NT2/D1 (cell line): ENCODE data around the gene RPP21.

Experiments
- DNase-seq: peaks from one replicate; pipeline ENCODE4 v3.0.0-alpha.2; 2011; ENCODE audit warnings: low read depth, low spot score
- H3K27me3 ChIP-seq: 2 replicates; pipeline ENCODE4 v1.6.0; 2011; ENCODE audit warnings: mild to moderate bottlenecking; ENCODE audit not compliant: insufficient read length, insufficient read depth
- H3K36me3 ChIP-seq: 2 replicates; pipeline ENCODE4 v1.6.1; 2011; ENCODE audit warnings: mild to moderate bottlenecking, low read length, mixed read lengths; ENCODE audit not compliant: insufficient read depth, insufficient read length
- H3K4me1 ChIP-seq: 2 replicates; pipeline ENCODE4 v1.5.1; 2011; ENCODE audit not compliant: insufficient read depth, insufficient read length
- H3K4me3 ChIP-seq: 2 replicates; pipeline ENCODE4 v1.5.1; 2011; ENCODE audit warnings: low read depth; ENCODE audit not compliant: insufficient read length
- H3K9ac ChIP-seq: 2 replicates; pipeline ENCODE4 v1.6.0; 2011; ENCODE audit warnings: low read depth; ENCODE audit not compliant: insufficient read length
- H3K9me3 ChIP-seq: 2 replicates; pipeline ENCODE4 v1.5.1; 2011; ENCODE audit warnings: mild to moderate bottlenecking, low read length; ENCODE audit not compliant: insufficient read depth
- SUZ12 ChIP-seq: IDR thresholded peaks from 2 replicates; pipeline ENCODE4 v1.6.1; 2011; ENCODE audit not compliant: insufficient read length, insufficient read depth; ENCODE audit errors: extremely low read depth
- YY1 ChIP-seq: IDR thresholded peaks from 2 replicates; pipeline ENCODE4 v1.6.1; 2011; ENCODE audit not compliant: insufficient read length, insufficient read depth
- ZNF274 ChIP-seq: IDR thresholded peaks from 2 replicates; pipeline ENCODE4 v1.6.1; 2011; ENCODE audit warnings: mild to moderate bottlenecking, low read depth, low read length

The RPP21 gene

GRCh38 chr6:30325150-30325872, 19.6 kb upstream of the RPP21 start:
- Histone ChIP-seq H3K27me3 (no peaks in the 10 kb centered on the region), H3K4me3 (peak overlapping the region; percentile 86), H3K9ac (peak overlapping the region; percentile 95), H3K9me3 (no peaks in the 10 kb centered on the region), H3K4me1 (peaks cover 2% of the 10 kb centered on the region), H3K36me3 (peaks cover 25% of the 10 kb centered on the region)
- DNase-seq, result no peak
- TF ChIP-seq SUZ12 (no peak), YY1 (no peak), ZNF274 (no peak)

GRCh38 chr6:30325873-30326525, 19.0 kb upstream of the RPP21 start:
- TF ChIP-seq ZNF274 (no peak), SUZ12 (no peak), YY1 (no peak)
- DNase-seq, result peak; percentile 51
- no peaks in the 10 kb centered on the region for H3K9me3 ChIP-seq
- peaks cover 2% of the 10 kb centered on the region for H3K4me1 ChIP-seq
- peaks cover 30% of the 10 kb centered on the region for H3K36me3 ChIP-seq
- H3K4me3 ChIP-seq, result peak overlapping the region; percentile 86
- H3K9ac ChIP-seq, result peak overlapping the region; percentile 95
- H3K27me3 ChIP-seq, result no peaks in the 10 kb centered on the region

GRCh38 chr6:30326526-30327231, 18.3 kb upstream of the RPP21 start, which contains the start of gene TRIM39:
Gene TRIM39 (plus strand): TSS chr6:30326927. CDS start chr6:30329318, 2,391 bp downstream.
- peak; percentile 46 for DNase-seq
- Histone ChIP-seq H3K27me3 (no peaks in the 10 kb centered on the region), H3K9ac (peak within 1 kb of the TSS; percentile 95), H3K9me3 (no peaks in the 10 kb centered on the region), H3K4me3 (peak within 1 kb of the TSS; percentile 86), H3K36me3 (peaks cover 34% of the 10 kb centered on the region), H3K4me1 (peaks cover 2% of the 10 kb centered on the region)
- TF ChIP-seq ZNF274 (no peak), SUZ12 (no peak), YY1 (no peak)

- peaks cover 34% of the 10 kb centered on the region for H3K36me3 ChIP-seq
- H3K9me3 ChIP-seq, result no peaks in the 10 kb centered on the region
- H3K4me1 ChIP-seq, result peaks cover 2% of the 10 kb centered on the region
- DNase-seq, result no peak
- H3K4me3 ChIP-seq, result peak overlapping the region; percentile 86
- TF ChIP-seq ZNF274, result no peak
- no peak for TF ChIP-seq YY1
- no peak for TF ChIP-seq SUZ12
- peak overlapping the region; percentile 95 for H3K9ac ChIP-seq
- H3K27me3 ChIP-seq, result no peaks in the 10 kb centered on the region
Measured at GRCh38 chr6:30327232-30327746, 17.7 kb upstream of the RPP21 start.

- DNase-seq, result no peak
- no peaks in the 10 kb centered on the region for H3K9me3 ChIP-seq
Measured at GRCh38 chr6:30328397-30328796, 16.6 kb upstream of the RPP21 start.

GRCh38 chr6:30329331-30329730, 15.6 kb upstream of the RPP21 start:
- DNase-seq, result no peak
- peaks cover 35% of the 10 kb centered on the region for H3K36me3 ChIP-seq

More at GRCh38 chr6:30328397-30328796, 16.6 kb upstream of the RPP21 start:
- Histone ChIP-seq H3K4me1 (peaks cover 2% of the 10 kb centered on the region), H3K9ac (no peak overlapping the region), H3K27me3 (no peaks in the 10 kb centered on the region), H3K36me3 (peaks cover 31% of the 10 kb centered on the region), H3K4me3 (no peak overlapping the region)
- TF ChIP-seq ZNF274 (no peak), YY1 (no peak), SUZ12 (no peak)

GRCh38 chr6:30331981-30332380, 13.0 kb upstream of the RPP21 start:
- Histone ChIP-seq H3K9me3 (no peaks in the 10 kb centered on the region), H3K4me1 (peaks cover 2% of the 10 kb centered on the region), H3K36me3 (peaks cover 58% of the 10 kb centered on the region), H3K4me3 (no peak overlapping the region), H3K9ac (no peak overlapping the region), H3K27me3 (no peaks in the 10 kb centered on the region)
- TF ChIP-seq YY1, result no peak
- no peak for DNase-seq

More at GRCh38 chr6:30329331-30329730, 15.6 kb upstream of the RPP21 start:
- TF ChIP-seq SUZ12 (no peak), YY1 (no peak), ZNF274 (no peak)
- Histone ChIP-seq H3K4me3 (no peak overlapping the region), H3K27me3 (no peaks in the 10 kb centered on the region), H3K9me3 (no peaks in the 10 kb centered on the region), H3K4me1 (peaks cover 2% of the 10 kb centered on the region), H3K9ac (no peak overlapping the region)
